GM23338 (cell line): ENCODE data around the gene TMEM150A. TPM values are rescaled to one million over a fixed set of nuclear protein-coding genes. Genes with fewer than 3 reads are reported as not detected.

Experiments
- ATAC-seq: fragments of 200-7000 bp; cut with Tn5 transposase; 3 replicates; pipeline ENCODE4 v1.9.1; 2020
- DNase-seq: peaks from one replicate; pipeline ENCODE4 v3.0.0-alpha.2; 2015; ENCODE audit warnings: low spot score
- H2AFZ ChIP-seq: fragments of 200-600 bp; sonication (generic); 2 replicates; pipeline ENCODE4 v1.8.0; 2016; ENCODE audit warnings: antibody characterized with exemption, mild to moderate bottlenecking, moderate library complexity
- H3F3A ChIP-seq: fragments of 200-600 bp; sonication (generic); replicated peaks from 2 replicates; pipeline ENCODE4 v1.8.0; 2017; ENCODE audit warnings: antibody characterized with exemption, mixed run types, low read depth
- H3K27ac ChIP-seq: fragments of 200-600 bp; sonication (generic); 2 replicates; pipeline ENCODE4 v1.6.1; 2016; ENCODE audit warnings: low read depth
- H3K27me3 ChIP-seq: fragments of 200-600 bp; sonication (generic); 2 replicates; pipeline ENCODE4 v1.8.0; 2016; ENCODE audit warnings: mild to moderate bottlenecking, mixed run types, moderate library complexity; ENCODE audit not compliant: insufficient read depth
- H3K36me3 ChIP-seq: fragments of 200-600 bp; sonication (generic); 2 replicates; pipeline ENCODE4 v1.8.0; 2016; ENCODE audit warnings: mild to moderate bottlenecking; ENCODE audit not compliant: insufficient read depth
- H3K4me1 ChIP-seq: fragments of 200-600 bp; sonication (generic); 2 replicates; pipeline ENCODE4 v1.8.0; 2016; ENCODE audit warnings: mild to moderate bottlenecking, moderate library complexity; ENCODE audit not compliant: insufficient read depth
- H3K4me2 ChIP-seq: fragments of 200-600 bp; sonication (generic); 2 replicates; pipeline ENCODE4 v1.7.1; 2017; ENCODE audit warnings: mixed run types
- H3K4me3 ChIP-seq: fragments of 200-600 bp; sonication (generic); 2 replicates; pipeline ENCODE4 v1.6.1; 2016; ENCODE audit warnings: mixed run types
- H3K79me2 ChIP-seq: fragments of 200-600 bp; sonication (generic); replicated peaks from 2 replicates; pipeline ENCODE4 v1.8.0; 2017; ENCODE audit warnings: mild to moderate bottlenecking; ENCODE audit not compliant: insufficient read depth
- H3K9me2 ChIP-seq: fragments of 200-600 bp; sonication (generic); 2 replicates; pipeline ENCODE4 v1.8.0; 2017; ENCODE audit not compliant: insufficient read depth
- H4K20me1 ChIP-seq: fragments of 200-600 bp; sonication (generic); replicated peaks from 2 replicates; pipeline ENCODE4 v1.8.0; 2017; ENCODE audit warnings: mild to moderate bottlenecking; ENCODE audit not compliant: insufficient read depth
- H3K27ac Mint-ChIP-seq: 2 replicates; pipeline ENCODE4 v1.8.0; 2020; ENCODE audit warnings: inconsistent platforms, mild to moderate bottlenecking, moderate library complexity, mixed read lengths
- H3K27me3 Mint-ChIP-seq: 3 replicates; pipeline ENCODE4 v1.8.0; 2022; ENCODE audit warnings: low read depth, mild to moderate bottlenecking, moderate library complexity, mixed read lengths, inconsistent platforms; ENCODE audit not compliant: insufficient read depth, poor library complexity
- H3K36me3 Mint-ChIP-seq: 3 replicates; pipeline ENCODE4 v1.8.0; 2021; ENCODE audit warnings: low read depth, mild to moderate bottlenecking, inconsistent platforms, moderate library complexity, mixed read lengths
- H3K4me1 Mint-ChIP-seq: 3 replicates; pipeline ENCODE4 v1.8.0; 2020; ENCODE audit warnings: mild to moderate bottlenecking, inconsistent platforms, mixed read lengths
- H3K4me3 Mint-ChIP-seq: 3 replicates; pipeline ENCODE4 v1.8.0; 2021; ENCODE audit warnings: moderate library complexity, mild to moderate bottlenecking, inconsistent platforms, mixed read lengths
- H3K9me3 Mint-ChIP-seq: 3 replicates; pipeline ENCODE4 v1.8.0; 2020; ENCODE audit warnings: moderate library complexity, mild to moderate bottlenecking, inconsistent platforms, mixed read lengths
- CREB1 ChIP-seq: fragments of 250-450 bp; sonication (Bioruptor Pico); IDR thresholded peaks from 2 replicates; pipeline ENCODE4 v1.5.0; 2020; ENCODE audit warnings: low read depth, mild to moderate bottlenecking, moderate library complexity
- ETS1 ChIP-seq: IDR thresholded peaks from 2 replicates; pipeline ENCODE4 v1.6.1; 2016; ENCODE audit warnings: antibody characterized with exemption
- EZH2 ChIP-seq: fragments of 200-600 bp; sonication (generic); IDR thresholded peaks from one replicate; pipeline ENCODE4 v1.8.0; 2017; ENCODE audit warnings: antibody characterized with exemption, mild to moderate bottlenecking, low read depth; ENCODE audit not compliant: unreplicated experiment
- EZH2phosphoT487 ChIP-seq: fragments of 200-600 bp; sonication (generic); IDR thresholded peaks from one replicate; pipeline ENCODE4 v1.8.1; 2018; ENCODE audit warnings: antibody characterized with exemption; ENCODE audit not compliant: unreplicated experiment
- JUNB ChIP-seq: IDR thresholded peaks from one replicate; pipeline ENCODE4 v1.6.1; 2016; ENCODE audit warnings: antibody characterized with exemption; ENCODE audit not compliant: unreplicated experiment
- NANOG ChIP-seq: IDR thresholded peaks from 2 replicates; pipeline ENCODE4 v1.6.1; 2016; ENCODE audit warnings: antibody characterized with exemption, borderline replicate concordance
- POLR2AphosphoS5 ChIP-seq: IDR thresholded peaks from 2 replicates; pipeline ENCODE4 v1.6.1; 2016; ENCODE audit warnings: antibody characterized with exemption, low read depth
- REST ChIP-seq: IDR thresholded peaks from one replicate; pipeline ENCODE4 v1.6.1; 2018; ENCODE audit warnings: antibody characterized with exemption; ENCODE audit not compliant: unreplicated experiment
- ZNF331 ChIP-seq: fragments of 250-450 bp; sonication (Bioruptor Pico); IDR thresholded peaks from 2 replicates; pipeline ENCODE4 v1.5.0; 2020; ENCODE audit warnings: low read depth, mild to moderate bottlenecking, moderate library complexity
- ZNF462 ChIP-seq: fragments of 250-450 bp; sonication (Bioruptor Pico); IDR thresholded peaks from 2 replicates; pipeline ENCODE4 v1.5.0; 2020; ENCODE audit warnings: mild to moderate bottlenecking, moderate library complexity
- polyA plus RNA-seq: library from polyadenylated mRNA; unstranded; fragments of >200 nt; fragmentation: Nextera tagmentation; extraction: Ambion mirVana; gene quantifications from 2 replicates; pipeline ENCODE4 v1.2.1, GENCODE V29; 2016
- total RNA-seq: library from RNA; depleted of rRNA; stranded (reverse); fragments of >200 nt; shearing (Covaris generic); gene quantifications from 2 replicates; pipeline ENCODE4 v1.2.3, GENCODE V29; 2014

TMEM150A gene
- total and polyA plus RNA-seq, 2 experiments from 2014 or later: 16.4 to 27.9 TPM

- no peaks in the 10 kb centered on the region for H3K79me2 ChIP-seq
- DNase-seq (no peak), ATAC-seq (no peak)
- H3K4me3 ChIP-seq: no peak overlapping the region
- no peaks in the 10 kb centered on the region for H4K20me1 ChIP-seq
- peaks cover 7% of the 10 kb centered on the region; the same call in 1 of the 2 replicates for H3K4me1 ChIP-seq
- no peak overlapping the region for H2AFZ ChIP-seq
- H3F3A ChIP-seq: 0 out of 2 replicates have a peak, but pooled peaks cover 3% of the 10 kb centered on the region
- H3K27me3 ChIP-seq: peaks cover 31% of the 10 kb centered on the region
- H3K9me2 ChIP-seq: no peaks in the 10 kb centered on the region
- no peaks in the 10 kb centered on the region for H3K36me3 ChIP-seq
- Mint-ChIP-seq H3K27me3 (peaks cover 28% of the 10 kb centered on the region), H3K36me3 (peaks cover 10% of the 10 kb centered on the region; the same call in 1 of the 3 replicates), H3K27ac (no peak overlapping the region), H3K4me3 (no peak overlapping the region; the same call in 2 of the 3 replicates), H3K9me3 (0 out of 3 replicates have a peak, but pooled peaks cover 3% of the 10 kb centered on the region), H3K4me1 (peaks cover 8% of the 10 kb centered on the region)
- H3K4me2 ChIP-seq: no peak overlapping the region
- TF ChIP-seq CREB1: no peak
- TF ChIP-seq ZNF462 (CRISPR knock-in tag): no peak
- no peak for TF ChIP-seq JUNB
- no peak for TF ChIP-seq EZH2phosphoT487
- TF ChIP-seq REST: no peak
- no peak for TF ChIP-seq ZNF331 (CRISPR knock-in tag)
- TF ChIP-seq POLR2AphosphoS5: no peak
- no peak for TF ChIP-seq NANOG
- TF ChIP-seq ETS1: no peak
- TF ChIP-seq EZH2: no peak
- H3K27ac ChIP-seq: no peak overlapping the region
Measured at GRCh38 chr2:85585781-85586105, 16.8 kb downstream of the TMEM150A start.
